ENCODE measurements around the gene HNRNPUL1. TPM values are rescaled to one million over a fixed set of nuclear protein-coding genes. Genes with fewer than 3 reads are reported as not detected.

The HNRNPUL1 gene
- total and polyA plus RNA-seq, 3 experiments from 2014 or later, result 100 to 279 (median 270) TPM

GRCh38 chr19:41308450-41309179 is 44.4 kb downstream of the HNRNPUL1 start:
- Mint-ChIP-seq H3K36me3 (peaks cover 12 to 71% (median 15%) of the 10 kb centered on the region in 3 donors), H3K4me1 (peaks cover 82 to 98% (median 96%) of the 10 kb centered on the region in 3 donors), H3K9me3 (no peaks in the 10 kb centered on the region), H3K4me3 (peak overlapping the region; percentile 94 to 100 (median 98)), H3K27ac (peak overlapping the region; percentile 93 to 100 (median 98)), H3K27me3 (peaks cover 0 to 8% of the 10 kb centered on the region in 2 donors)
- peaks cover 76% of the 10 kb centered on the region for H3K4me1 ChIP-seq (ENCODE audit: insufficient read depth, low read length)
- peaks cover 39% of the 10 kb centered on the region for H3K36me3 ChIP-seq (ENCODE audit: insufficient read depth, low read length)
- POLR2A ChIA-PET, result interaction anchor here (0.6 to 10.2 kb wide), 7 partner anchors 13 to 104 kb away, joined by 3 to 128 read pairs (median 9); partner anchors contain the start of genes B9D2, HNRNPUL1 and TGFB1
- H3K9me3 ChIP-seq (ENCODE audit: low read length), result no peaks in the 10 kb centered on the region
- CTCF ChIA-PET, result interaction anchor here (0.7 to 10.1 kb wide), 25 partner anchors 11 to 645 kb away, joined by 3 to 101 read pairs (median 4); partner anchors contain the start of genes B9D2, HNRNPUL1 and TGFB1
- no peaks in the 10 kb centered on the region for H3K27me3 ChIP-seq (ENCODE audit: insufficient read depth, low read length, poor library complexity, severe bottlenecking)
- peak; percentile 86 to 95 (median 90) for DNase-seq
- peak overlapping the region; percentile 90 for H3K27ac ChIP-seq (ENCODE audit: low read depth, low read length)
- peak overlapping the region; percentile 93 for H3K4me3 ChIP-seq (ENCODE audit: low read length)

GRCh38 chr19:41309180-41310032 is 45.2 kb downstream of the HNRNPUL1 start:
- POLR2A ChIA-PET, result interaction anchor here (0.6 to 10.2 kb wide), 9 partner anchors 14 to 131 kb away, joined by 3 to 128 read pairs (median 8); partner anchors contain the start of genes B9D2, DMAC2, HNRNPUL1 and TGFB1
- H3K27me3 ChIP-seq (ENCODE audit: insufficient read depth, low read length, poor library complexity, severe bottlenecking), result no peaks in the 10 kb centered on the region
- peaks cover 33% of the 10 kb centered on the region for H3K36me3 ChIP-seq (ENCODE audit: insufficient read depth, low read length)
- no peaks in the 10 kb centered on the region for H3K9me3 ChIP-seq (ENCODE audit: low read length)
- peaks cover 68% of the 10 kb centered on the region for H3K4me1 ChIP-seq (ENCODE audit: insufficient read depth, low read length)
- H3K4me3 Mint-ChIP-seq, result peak overlapping the region; percentile 94 to 100 (median 98)
- no peaks in the 10 kb centered on the region for H3K9me3 Mint-ChIP-seq
- H3K4me3 ChIP-seq (ENCODE audit: low read length), result peak overlapping the region; percentile 93
- peak overlapping the region; percentile 90 for H3K27ac ChIP-seq (ENCODE audit: low read depth, low read length)
- peaks cover 76 to 98% (median 93%) of the 10 kb centered on the region in 3 donors for H3K4me1 Mint-ChIP-seq
- CTCF ChIA-PET, result interaction anchor here (0.7 to 10.1 kb wide), 18 partner anchors 11 to 646 kb away, joined by 3 to 101 read pairs (median 4); partner anchors contain the start of genes B9D2, HNRNPUL1 and TGFB1
- peaks cover 0 to 8% of the 10 kb centered on the region in 2 donors for H3K27me3 Mint-ChIP-seq
- H3K27ac Mint-ChIP-seq, result peak overlapping the region; percentile 93 to 100 (median 98)
- no peak for DNase-seq
- peaks cover 8 to 70% (median 11%) of the 10 kb centered on the region in 3 donors for H3K36me3 Mint-ChIP-seq

GRCh38 chr19:41310033-41310831 is 46.1 kb downstream of the HNRNPUL1 start, which contains the start of gene CCDC97:
Gene CCDC97 (plus strand): TSS chr19:41310172. CDS start chr19:41310311, 139 bp downstream.
- DNase-seq, result peak; percentile 81 to 94 (median 89)
- Histone ChIP-seq H3K36me3 (ENCODE audit: insufficient read depth, low read length) (peaks cover 24% of the 10 kb centered on the region), H3K27me3 (ENCODE audit: insufficient read depth, low read length, poor library complexity, severe bottlenecking) (no peaks in the 10 kb centered on the region), H3K4me1 (ENCODE audit: insufficient read depth, low read length) (peaks cover 59% of the 10 kb centered on the region), H3K9me3 (ENCODE audit: low read length) (no peaks in the 10 kb centered on the region), H3K4me3 (ENCODE audit: low read length) (peak within 1 kb of the TSS; percentile 93), H3K27ac (ENCODE audit: low read depth, low read length) (peak within 1 kb of the TSS; percentile 90)
- peaks cover 68 to 92% (median 87%) of the 10 kb centered on the region in 3 donors for H3K4me1 Mint-ChIP-seq
- ChIA-PET POLR2A (interaction anchor here (0.6 to 10.2 kb wide), 5 partner anchors 42 to 130 kb away, joined by 3 to 128 read pairs (median 8); partner anchors contain the start of genes B9D2, DMAC2, HNRNPUL1 and TGFB1), CTCF (interaction anchor here (0.7 to 10.1 kb wide), 9 partner anchors 17 to 647 kb away, joined by 3 to 101 read pairs (median 4); partner anchors contain the start of gene HNRNPUL1)
- peak within 1 kb of the TSS; percentile 93 to 100 (median 98) for H3K27ac Mint-ChIP-seq
- peaks cover 0 to 8% of the 10 kb centered on the region in 2 donors for H3K27me3 Mint-ChIP-seq
- peak within 1 kb of the TSS; percentile 94 to 100 (median 98) for H3K4me3 Mint-ChIP-seq
- H3K36me3 Mint-ChIP-seq, result peaks cover 8 to 65% (median 11%) of the 10 kb centered on the region in 3 donors
- no peaks in the 10 kb centered on the region for H3K9me3 Mint-ChIP-seq

GRCh38 chr19:41311072-41311471 is 46.9 kb downstream of the HNRNPUL1 start:
- peak overlapping the region; percentile 34 to 99 (median 97) for H3K4me3 Mint-ChIP-seq
- Histone ChIP-seq H3K4me3 (ENCODE audit: low read length) (peak overlapping the region; percentile 93), H3K27ac (ENCODE audit: low read depth, low read length) (peak overlapping the region; percentile 90), H3K36me3 (ENCODE audit: insufficient read depth, low read length) (peaks cover 19% of the 10 kb centered on the region), H3K4me1 (ENCODE audit: insufficient read depth, low read length) (peaks cover 51% of the 10 kb centered on the region), H3K27me3 (ENCODE audit: insufficient read depth, low read length, poor library complexity, severe bottlenecking) (no peaks in the 10 kb centered on the region), H3K9me3 (ENCODE audit: low read length) (no peaks in the 10 kb centered on the region)
- H3K9me3 Mint-ChIP-seq, result no peaks in the 10 kb centered on the region
- ChIA-PET POLR2A (interaction anchor here (10.2 kb wide), 1 partner anchor 47 kb away, joined by 128 read pairs; the partner anchor contains the start of gene HNRNPUL1), CTCF (interaction anchor here (1.0 kb wide), 1 partner anchor 41 kb away, joined by 3 read pairs; no protein-coding TSS in a partner anchor)
- peaks cover 0 to 8% of the 10 kb centered on the region in 2 donors for H3K27me3 Mint-ChIP-seq
- no peak for DNase-seq
- H3K27ac Mint-ChIP-seq, result peak overlapping the region in 7 of 8 donors; percentile 95 to 100 (median 98)
- H3K36me3 Mint-ChIP-seq, result peaks cover 8 to 61% (median 12%) of the 10 kb centered on the region in 3 donors
- H3K4me1 Mint-ChIP-seq, result peaks cover 62 to 87% (median 81%) of the 10 kb centered on the region in 3 donors

GRCh38 chr19:41311613-41312012 is 47.4 kb downstream of the HNRNPUL1 start:
- Mint-ChIP-seq H3K9me3 (no peaks in the 10 kb centered on the region), H3K4me3 (peak overlapping the region; percentile 48 to 98 (median 72)), H3K4me1 (peaks cover 58 to 87% (median 78%) of the 10 kb centered on the region in 3 donors), H3K27ac (peak overlapping the region; percentile 63 to 99 (median 92)), H3K36me3 (peaks cover 8 to 62% (median 13%) of the 10 kb centered on the region in 3 donors), H3K27me3 (peaks cover 0 to 9% of the 10 kb centered on the region in 2 donors)
- Histone ChIP-seq H3K4me3 (ENCODE audit: low read length) (no peak overlapping the region), H3K36me3 (ENCODE audit: insufficient read depth, low read length) (peaks cover 21% of the 10 kb centered on the region), H3K27ac (ENCODE audit: low read depth, low read length) (peak overlapping the region; percentile 90), H3K9me3 (ENCODE audit: low read length) (no peaks in the 10 kb centered on the region), H3K27me3 (ENCODE audit: insufficient read depth, low read length, poor library complexity, severe bottlenecking) (no peaks in the 10 kb centered on the region), H3K4me1 (ENCODE audit: insufficient read depth, low read length) (peaks cover 46% of the 10 kb centered on the region)
- ChIA-PET POLR2A (interaction anchor here (10.2 kb wide), 1 partner anchor 48 kb away, joined by 128 read pairs; the partner anchor contains the start of gene HNRNPUL1), CTCF (interaction anchor here (1.0 kb wide), 1 partner anchor 40 kb away, joined by 3 read pairs; no protein-coding TSS in a partner anchor)
- no peak for DNase-seq

GRCh38 chr19:41316306-41316920 is 52.2 kb downstream of the HNRNPUL1 start:
- Mint-ChIP-seq H3K4me3 (peak overlapping the region in 2 of 7 donors; percentile 5 to 70), H3K4me1 (peaks cover 31 to 60% (median 39%) of the 10 kb centered on the region in 3 donors), H3K27me3 (peaks cover 0 to 2% of the 10 kb centered on the region in 2 donors), H3K27ac (peak overlapping the region; percentile 5 to 92 (median 70)), H3K9me3 (no peaks in the 10 kb centered on the region), H3K36me3 (peaks cover 13 to 85% (median 14%) of the 10 kb centered on the region in 3 donors)
- ChIA-PET POLR2A (no interaction called here), CTCF (no interaction called here)
- Histone ChIP-seq H3K36me3 (ENCODE audit: insufficient read depth, low read length) (peaks cover 46% of the 10 kb centered on the region), H3K4me1 (ENCODE audit: insufficient read depth, low read length) (peaks cover 4% of the 10 kb centered on the region), H3K27ac (ENCODE audit: low read depth, low read length) (no peak overlapping the region), H3K9me3 (ENCODE audit: low read length) (no peaks in the 10 kb centered on the region), H3K27me3 (ENCODE audit: insufficient read depth, low read length, poor library complexity, severe bottlenecking) (no peaks in the 10 kb centered on the region), H3K4me3 (ENCODE audit: low read length) (no peak overlapping the region)
- DNase-seq, result no peak

All from CD8-positive, alpha-beta memory T cell (primary cell).